ENCODE measurements around the gene TMEM200B. TPM values are rescaled to one million over a fixed set of nuclear protein-coding genes. Genes with fewer than 3 reads are reported as not detected.

The TMEM200B gene
- total RNA-seq, 1 experiment from 2014 or later: 11.3 TPM

DNA sequence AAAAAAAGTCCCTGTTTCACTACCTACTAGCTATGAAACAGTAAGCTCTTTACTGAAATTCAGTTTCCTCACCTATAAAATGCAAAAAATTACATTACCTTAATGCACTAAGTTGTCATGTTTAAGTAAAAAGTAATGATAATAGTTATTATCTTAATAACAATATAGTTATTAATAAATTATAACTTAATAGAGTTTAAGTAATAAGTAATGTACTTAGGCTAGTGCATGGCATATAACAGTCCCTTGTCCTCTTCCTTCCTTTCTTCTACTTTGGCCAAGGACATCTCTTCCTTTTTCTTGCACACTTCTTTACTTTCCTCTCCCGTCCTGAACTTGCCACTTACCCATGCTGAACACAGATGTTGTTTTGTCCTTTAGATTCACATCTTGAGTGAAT is 9.0 kb downstream of the TMEM200B start:
- intact Hi-C loops (cut with micrococcal nuclease): no loop called here
- CTCF ChIA-PET: no interaction called here
- no peak overlapping the region for H2AFZ ChIP-seq (ENCODE audit: low read depth, low read length, poor library complexity, severe bottlenecking)
- no peaks in the 10 kb centered on the region for H3K4me1 ChIP-seq (ENCODE audit: control insufficient read depth in 1 of 2, insufficient read depth in 2 of 2, low read length in 2 of 2)
- no peak overlapping the region for H3K9ac ChIP-seq (ENCODE audit: low read length)
- no TSS peak for BruUV-seq (replicated peaks)
- no peaks in the 10 kb centered on the region for H3K9me3 ChIP-seq (ENCODE audit: control insufficient read depth in 1 of 2, insufficient read depth in 1 of 2, low read depth in 1 of 2, low read length in 2 of 2)
- H3K79me2 ChIP-seq (ENCODE audit: insufficient read depth, low read length): no peaks in the 10 kb centered on the region
- RAD21 ChIA-PET (ENCODE audit: low non-redundant PET in 1 of 2, low total read pairs in 2 of 2, uncharacterized antibody in 2 of 2, unreplicated experiment in 2 of 2): no interaction called here
- H3K4me3 ChIP-seq (replicated peaks in 1 of 2; ENCODE audit: low read depth in 1 of 2, low read length in 2 of 2): no peak overlapping the region
- H3K4me2 ChIP-seq (ENCODE audit: low read length): no peak overlapping the region
- H3K27ac ChIP-seq (ENCODE audit: low read depth, low read length): no peak overlapping the region
- no peaks in the 10 kb centered on the region for H3K9me2 ChIP-seq (ENCODE audit: insufficient read depth)
- no peaks in the 10 kb centered on the region for H3K27me3 ChIP-seq (ENCODE audit: insufficient read depth, low read length)
- DNase-seq (ENCODE audit: low read depth, low spot score) (no peak), ATAC-seq (no peak)
- POLR2A ChIA-PET: no interaction called here
- no peaks in the 10 kb centered on the region for H4K20me1 ChIP-seq (ENCODE audit: insufficient read depth)
- no peak for TF ChIP-seq FOSL1 (IDR thresholded peaks at IDR 0.05; ENCODE audit: low read depth)
- no peak for TF ChIP-seq EZH2phosphoT487 (IDR thresholded peaks at IDR 0.05; ENCODE audit: borderline replicate concordance)
- TF ChIP-seq ZFX (IDR thresholded peaks at IDR 0.05): no peak
- TF ChIP-seq, protein P1, sequence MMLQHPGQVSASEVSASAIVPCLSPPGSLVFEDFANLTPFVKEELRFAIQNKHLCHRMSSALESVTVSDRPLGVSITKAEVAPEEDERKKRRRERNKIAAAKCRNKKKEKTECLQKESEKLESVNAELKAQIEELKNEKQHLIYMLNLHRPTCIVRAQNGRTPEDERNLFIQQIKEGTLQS (IDR thresholded peaks at IDR 0.05): no peak
- TF ChIP-seq CBX3 (IDR thresholded peaks at IDR 0.05; ENCODE audit: low read depth): no peak
- TF ChIP-seq, protein P2, sequence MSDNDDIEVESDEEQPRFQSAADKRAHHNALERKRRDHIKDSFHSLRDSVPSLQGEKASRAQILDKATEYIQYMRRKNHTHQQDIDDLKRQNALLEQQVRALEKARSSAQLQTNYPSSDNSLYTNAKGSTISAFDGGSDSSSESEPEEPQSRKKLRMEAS (IDR thresholded peaks at IDR 0.05): no peak
- TF ChIP-seq POLR2AphosphoS5 (IDR thresholded peaks at IDR 0.05; ENCODE audit: low read depth, low read length): no peak
- TF ChIP-seq TCF7L2 (IDR thresholded peaks at IDR 0.05; ENCODE audit: borderline replicate concordance, extremely low read depth, insufficient read depth, insufficient read length): no peak
- no peak for TF ChIP-seq YY1 (IDR thresholded peaks at IDR 0.05; ENCODE audit: extremely low read depth, insufficient replicate concordance, low read depth, low read length)
- no peak for TF ChIP-seq EGR1 (IDR thresholded peaks at IDR 0.05; ENCODE audit: low read depth)
- TF ChIP-seq CEBPB (IDR thresholded peaks at IDR 0.05; ENCODE audit: low read depth): no peak
- TF ChIP-seq RAD21 (IDR thresholded peaks at IDR 0.05; ENCODE audit: low read depth): no peak
- TF ChIP-seq ELF1 (IDR thresholded peaks at IDR 0.05; ENCODE audit: borderline replicate concordance, low read depth): no peak
- TF ChIP-seq JUND (IDR thresholded peaks at IDR 0.05): no peak
- TF ChIP-seq, protein P3, sequence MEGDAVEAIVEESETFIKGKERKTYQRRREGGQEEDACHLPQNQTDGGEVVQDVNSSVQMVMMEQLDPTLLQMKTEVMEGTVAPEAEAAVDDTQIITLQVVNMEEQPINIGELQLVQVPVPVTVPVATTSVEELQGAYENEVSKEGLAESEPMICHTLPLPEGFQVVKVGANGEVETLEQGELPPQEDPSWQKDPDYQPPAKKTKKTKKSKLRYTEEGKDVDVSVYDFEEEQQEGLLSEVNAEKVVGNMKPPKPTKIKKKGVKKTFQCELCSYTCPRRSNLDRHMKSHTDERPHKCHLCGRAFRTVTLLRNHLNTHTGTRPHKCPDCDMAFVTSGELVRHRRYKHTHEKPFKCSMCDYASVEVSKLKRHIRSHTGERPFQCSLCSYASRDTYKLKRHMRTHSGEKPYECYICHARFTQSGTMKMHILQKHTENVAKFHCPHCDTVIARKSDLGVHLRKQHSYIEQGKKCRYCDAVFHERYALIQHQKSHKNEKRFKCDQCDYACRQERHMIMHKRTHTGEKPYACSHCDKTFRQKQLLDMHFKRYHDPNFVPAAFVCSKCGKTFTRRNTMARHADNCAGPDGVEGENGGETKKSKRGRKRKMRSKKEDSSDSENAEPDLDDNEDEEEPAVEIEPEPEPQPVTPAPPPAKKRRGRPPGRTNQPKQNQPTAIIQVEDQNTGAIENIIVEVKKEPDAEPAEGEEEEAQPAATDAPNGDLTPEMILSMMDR (IDR thresholded peaks at IDR 0.05 in 2 of 3, conservative IDR thresholded peaks at IDR 0.05 in 1 of 3; ENCODE audit: borderline replicate concordance in 1 of 3, insufficient read depth in 1 of 3, low read depth in 2 of 3, low read length in 2 of 3): no peak
- TF ChIP-seq, protein P4, sequence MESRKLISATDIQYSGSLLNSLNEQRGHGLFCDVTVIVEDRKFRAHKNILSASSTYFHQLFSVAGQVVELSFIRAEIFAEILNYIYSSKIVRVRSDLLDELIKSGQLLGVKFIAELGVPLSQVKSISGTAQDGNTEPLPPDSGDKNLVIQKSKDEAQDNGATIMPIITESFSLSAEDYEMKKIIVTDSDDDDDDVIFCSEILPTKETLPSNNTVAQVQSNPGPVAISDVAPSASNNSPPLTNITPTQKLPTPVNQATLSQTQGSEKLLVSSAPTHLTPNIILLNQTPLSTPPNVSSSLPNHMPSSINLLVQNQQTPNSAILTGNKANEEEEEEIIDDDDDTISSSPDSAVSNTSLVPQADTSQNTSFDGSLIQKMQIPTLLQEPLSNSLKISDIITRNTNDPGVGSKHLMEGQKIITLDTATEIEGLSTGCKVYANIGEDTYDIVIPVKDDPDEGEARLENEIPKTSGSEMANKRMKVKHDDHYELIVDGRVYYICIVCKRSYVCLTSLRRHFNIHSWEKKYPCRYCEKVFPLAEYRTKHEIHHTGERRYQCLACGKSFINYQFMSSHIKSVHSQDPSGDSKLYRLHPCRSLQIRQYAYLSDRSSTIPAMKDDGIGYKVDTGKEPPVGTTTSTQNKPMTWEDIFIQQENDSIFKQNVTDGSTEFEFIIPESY (IDR thresholded peaks at IDR 0.05; ENCODE audit: extremely low read depth, insufficient replicate concordance, low read length): no peak
- no peaks in the 10 kb centered on the region for H3K36me3 ChIP-seq (ENCODE audit: control insufficient read depth in 1 of 2, insufficient read depth in 2 of 2, low read length in 2 of 2)

Measured in HCT116 (cell line).